NCI-H2196 (cell line): Measurements from ENCODE around the gene BHMT.

Source experiments
- DNase-seq: peaks from one replicate; lab custom pipeline; 2025; ENCODE audit not compliant: unreplicated experiment; lab: John Stamatoyannopoulos, UW

The BHMT gene, protein sequence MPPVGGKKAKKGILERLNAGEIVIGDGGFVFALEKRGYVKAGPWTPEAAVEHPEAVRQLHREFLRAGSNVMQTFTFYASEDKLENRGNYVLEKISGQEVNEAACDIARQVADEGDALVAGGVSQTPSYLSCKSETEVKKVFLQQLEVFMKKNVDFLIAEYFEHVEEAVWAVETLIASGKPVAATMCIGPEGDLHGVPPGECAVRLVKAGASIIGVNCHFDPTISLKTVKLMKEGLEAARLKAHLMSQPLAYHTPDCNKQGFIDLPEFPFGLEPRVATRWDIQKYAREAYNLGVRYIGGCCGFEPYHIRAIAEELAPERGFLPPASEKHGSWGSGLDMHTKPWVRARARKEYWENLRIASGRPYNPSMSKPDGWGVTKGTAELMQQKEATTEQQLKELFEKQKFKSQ

DNA sequence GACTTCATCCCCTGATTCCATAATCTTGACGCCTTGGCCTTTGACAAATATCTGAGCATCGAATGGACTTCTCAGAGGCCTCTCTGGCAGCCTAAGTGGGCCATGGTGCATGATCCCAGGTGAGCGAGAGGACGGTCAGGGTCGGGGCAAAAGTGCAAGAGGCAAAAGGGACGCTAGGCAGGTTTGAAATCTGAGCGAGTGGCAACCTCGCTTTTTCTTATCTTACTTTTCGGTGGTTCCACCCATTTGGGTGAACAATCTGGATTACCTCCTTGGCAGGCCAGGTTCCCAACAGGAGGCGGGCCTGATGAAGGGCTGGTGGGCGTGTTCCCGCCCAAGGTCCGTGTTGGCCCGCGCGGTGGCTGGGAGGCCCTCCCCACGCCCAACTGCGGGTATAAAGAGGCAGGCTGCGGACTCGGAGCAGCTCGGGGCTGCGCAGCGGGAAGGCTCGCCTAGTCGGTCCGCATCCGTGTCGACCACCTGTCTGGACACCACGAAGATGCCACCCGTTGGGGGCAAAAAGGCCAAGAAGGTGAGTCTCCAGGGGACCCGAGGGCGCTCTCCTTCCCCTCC lies at the start of gene BHMT:
Gene BHMT (plus strand): TSS at position 423 of the 573 bp plus-strand sequence. CDS start 77 bp downstream, at position 500.
- no peak for DNase-seq

- DNase-seq = peak; percentile 0
Observed at GRCh38 chr5:79062436-79062835, 49.2 kb upstream of the BHMT start.

- DNase-seq = no peak
Observed at GRCh38 chr5:79069488-79070349, 41.9 kb upstream of the BHMT start, which contains the start of the genes BHMT2 and DMGDH. TSS of gene BHMT2 (plus strand) at chr5:79069767. CDS start at chr5:79069783, 16 bp downstream. TSS of gene DMGDH (minus strand) at chr5:79069674. CDS start at chr5:79069620, 54 bp downstream.

DNA sequence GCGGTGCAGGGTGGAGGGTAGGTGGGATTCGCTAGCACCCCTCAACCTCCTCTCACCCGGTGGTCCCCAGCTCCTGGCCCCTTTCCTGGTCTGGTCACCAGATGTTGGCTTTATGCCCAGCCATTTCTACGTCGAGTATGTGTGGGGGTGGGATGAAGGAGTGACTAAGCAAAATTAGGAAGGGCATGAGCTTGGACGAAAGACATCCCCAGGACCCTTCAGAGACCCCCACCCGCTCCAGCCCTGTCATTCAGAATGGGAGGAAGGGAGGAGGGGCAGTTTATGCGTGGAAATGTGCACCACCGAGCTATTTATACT lies 41.3 kb upstream of the BHMT start:
- no peak for DNase-seq

DNA sequence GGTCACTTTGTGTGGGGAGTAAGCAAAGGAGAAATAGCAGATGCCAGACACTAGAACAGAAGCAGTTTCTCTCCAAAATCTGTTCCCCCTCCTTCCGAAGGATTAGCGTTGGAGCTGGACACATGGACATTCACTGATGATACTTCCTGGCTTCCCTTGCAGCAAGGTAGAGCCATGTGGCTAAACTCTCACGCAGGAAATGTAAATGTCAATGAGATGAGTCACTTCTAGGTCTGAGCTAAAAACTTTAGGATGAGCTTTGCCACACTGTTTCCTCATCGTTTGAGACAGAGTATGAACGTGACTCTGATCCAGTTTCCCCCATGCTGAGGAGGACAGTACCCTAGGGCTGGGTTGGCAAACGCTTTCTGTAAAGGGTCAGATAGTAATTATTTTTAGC lies 37.0 kb upstream of the BHMT start:
- no peak for DNase-seq

- no peak for DNase-seq
Observed at GRCh38 chr5:79075646-79076426, 35.8 kb upstream of the BHMT start.

DNA sequence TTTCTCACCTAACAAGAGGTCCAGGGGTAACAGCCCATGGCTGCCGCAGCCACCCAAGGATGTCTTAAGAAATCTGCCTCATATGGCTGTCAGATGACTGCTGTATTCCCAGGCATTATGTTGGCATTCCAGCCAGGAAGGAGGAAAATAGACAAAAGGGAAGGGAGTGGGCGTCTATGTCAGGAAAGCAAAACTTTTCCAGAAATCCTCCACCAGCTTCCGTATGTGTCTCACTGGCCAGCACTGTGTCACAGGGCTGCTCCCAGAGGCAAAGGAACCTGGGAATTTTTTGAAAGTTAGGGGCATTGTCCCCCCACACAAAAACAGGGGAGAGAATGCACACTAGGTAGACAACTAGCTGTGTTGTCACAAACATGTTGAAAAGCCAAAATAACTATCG lies 34.8 kb upstream of the BHMT start:
- DNase-seq = no peak

- no peak for DNase-seq
Observed at GRCh38 chr5:79077680-79078365, 33.8 kb upstream of the BHMT start.

GRCh38 chr5:79080804-79081203 lies 30.8 kb upstream of the BHMT start:
- DNase-seq = no peak

GRCh38 chr5:79081779-79082178 lies 29.8 kb upstream of the BHMT start:
- no peak for DNase-seq

DNA sequence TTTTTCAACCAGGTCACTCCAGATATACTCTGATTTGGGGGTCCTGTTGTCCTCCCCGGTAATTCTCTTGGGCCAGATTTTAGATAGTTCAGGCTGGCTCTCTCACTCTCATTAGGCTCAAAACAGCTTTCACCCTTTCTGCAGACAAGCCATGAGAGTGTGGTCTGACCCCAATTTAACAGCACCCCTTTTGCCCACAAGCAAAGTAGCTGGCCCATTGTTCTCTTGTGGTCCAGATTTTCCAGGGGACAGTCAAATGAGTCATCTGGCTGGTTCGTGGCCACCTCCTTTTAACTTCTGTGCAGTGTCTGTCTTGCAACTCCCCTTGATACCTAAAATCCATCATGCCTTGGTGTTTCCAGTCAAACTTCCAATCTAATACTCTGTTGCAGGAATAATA lies 25.5 kb upstream of the BHMT start:
- DNase-seq = no peak

DNA sequence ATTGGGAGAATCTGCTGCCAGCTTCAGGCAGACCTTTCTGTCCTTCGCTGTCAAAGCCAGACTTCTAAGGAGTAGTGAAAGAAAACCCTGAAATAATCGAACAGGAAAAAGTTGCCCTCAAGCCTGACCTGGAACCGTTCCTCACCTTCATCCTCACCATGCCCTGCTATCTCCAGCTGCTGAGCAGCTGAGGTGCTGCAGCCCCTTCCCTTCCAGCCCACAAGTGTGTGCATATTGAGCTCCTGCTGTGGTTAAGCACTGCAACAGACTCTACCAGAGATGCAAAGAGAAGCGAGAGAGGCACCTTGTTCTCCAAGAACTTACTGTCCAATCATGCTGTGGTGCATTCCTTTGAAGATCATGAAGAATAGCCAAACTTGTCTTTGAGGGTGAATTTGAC lies 23.1 kb upstream of the BHMT start:
- no peak for DNase-seq

DNA sequence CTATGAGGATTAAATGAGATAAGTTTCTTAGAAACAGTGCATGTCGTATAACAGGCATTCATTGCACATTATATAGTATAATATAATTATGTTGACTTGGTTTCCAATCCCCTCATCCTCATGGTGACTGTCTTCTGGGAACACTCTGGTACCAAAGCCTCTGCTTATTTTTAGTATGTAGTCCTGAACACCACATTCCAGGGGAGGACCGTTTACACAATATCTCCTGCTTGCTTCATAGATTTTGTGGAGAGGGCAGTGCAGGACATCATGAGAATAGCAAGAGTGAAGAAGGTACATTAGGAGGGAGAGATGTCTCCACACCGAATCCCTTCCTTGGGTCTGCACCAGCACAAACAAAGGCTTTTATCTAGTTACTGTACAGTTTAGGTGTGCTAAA lies 20.5 kb upstream of the BHMT start:
- no peak for DNase-seq

GRCh38 chr5:79093762-79094161 lies 17.8 kb upstream of the BHMT start:
- DNase-seq = peak; percentile 4

DNA sequence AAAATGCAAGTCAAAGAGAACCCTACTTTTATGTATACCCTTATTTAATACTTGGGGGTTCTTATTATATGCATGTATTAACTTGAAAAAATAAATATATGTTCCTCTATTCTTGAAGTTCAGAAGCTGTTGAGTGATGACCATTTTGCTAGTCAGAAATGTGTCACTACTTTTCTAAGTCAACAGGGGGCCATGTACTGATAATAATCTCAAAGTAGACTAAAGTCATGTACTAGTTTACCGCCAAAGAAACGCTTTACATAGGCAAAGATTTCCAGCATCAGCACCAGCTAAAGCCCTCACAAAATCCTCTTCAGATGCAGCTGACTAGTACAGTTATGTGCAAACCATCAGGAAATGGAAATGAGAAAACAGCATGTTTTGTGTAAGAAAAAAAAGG lies 5.7 kb upstream of the BHMT start:
- no peak for DNase-seq

GRCh38 chr5:79107020-79107796 lies 4.4 kb upstream of the BHMT start:
- DNase-seq = no peak

DNA sequence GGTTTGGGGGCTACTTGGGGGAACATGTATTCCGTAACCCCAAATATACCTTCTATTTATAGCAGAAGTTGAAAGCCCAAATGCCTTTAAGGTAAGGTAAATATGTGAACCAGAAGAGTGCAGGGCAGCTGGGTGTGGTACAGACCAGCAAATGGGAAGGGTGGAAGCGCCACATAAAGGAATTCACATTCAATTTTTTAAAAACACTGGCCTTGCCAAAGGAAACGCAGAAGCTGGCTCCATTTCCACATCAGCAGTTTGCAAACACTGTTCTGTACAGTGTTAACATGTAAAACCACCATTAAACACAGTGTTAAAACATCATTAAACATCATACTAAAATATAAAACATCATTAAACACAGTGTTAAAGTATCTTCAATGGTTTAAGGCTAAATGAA lies 3.5 kb upstream of the BHMT start:
- no peak for DNase-seq

- no peak for DNase-seq
Observed at GRCh38 chr5:79108792-79109191, 2.8 kb upstream of the BHMT start.
